PC-9 (cell line): ENCODE measurements around the gene CEP350.

ENCODE experiments used
- CTCF ChIP-seq: fragments of 200-600 bp; sonication (generic); conservative IDR thresholded peaks from 2 replicates; pipeline ENCODE4 v1.6.1; 2017; ENCODE audit warnings: mixed run types, antibody characterized with exemption, mild to moderate bottlenecking, moderate library complexity
- EZH2 ChIP-seq: fragments of 200-600 bp; sonication (generic); IDR thresholded peaks from 2 replicates; pipeline ENCODE4 v1.8.0; 2017; ENCODE audit warnings: antibody characterized with exemption, low read depth

DNA sequence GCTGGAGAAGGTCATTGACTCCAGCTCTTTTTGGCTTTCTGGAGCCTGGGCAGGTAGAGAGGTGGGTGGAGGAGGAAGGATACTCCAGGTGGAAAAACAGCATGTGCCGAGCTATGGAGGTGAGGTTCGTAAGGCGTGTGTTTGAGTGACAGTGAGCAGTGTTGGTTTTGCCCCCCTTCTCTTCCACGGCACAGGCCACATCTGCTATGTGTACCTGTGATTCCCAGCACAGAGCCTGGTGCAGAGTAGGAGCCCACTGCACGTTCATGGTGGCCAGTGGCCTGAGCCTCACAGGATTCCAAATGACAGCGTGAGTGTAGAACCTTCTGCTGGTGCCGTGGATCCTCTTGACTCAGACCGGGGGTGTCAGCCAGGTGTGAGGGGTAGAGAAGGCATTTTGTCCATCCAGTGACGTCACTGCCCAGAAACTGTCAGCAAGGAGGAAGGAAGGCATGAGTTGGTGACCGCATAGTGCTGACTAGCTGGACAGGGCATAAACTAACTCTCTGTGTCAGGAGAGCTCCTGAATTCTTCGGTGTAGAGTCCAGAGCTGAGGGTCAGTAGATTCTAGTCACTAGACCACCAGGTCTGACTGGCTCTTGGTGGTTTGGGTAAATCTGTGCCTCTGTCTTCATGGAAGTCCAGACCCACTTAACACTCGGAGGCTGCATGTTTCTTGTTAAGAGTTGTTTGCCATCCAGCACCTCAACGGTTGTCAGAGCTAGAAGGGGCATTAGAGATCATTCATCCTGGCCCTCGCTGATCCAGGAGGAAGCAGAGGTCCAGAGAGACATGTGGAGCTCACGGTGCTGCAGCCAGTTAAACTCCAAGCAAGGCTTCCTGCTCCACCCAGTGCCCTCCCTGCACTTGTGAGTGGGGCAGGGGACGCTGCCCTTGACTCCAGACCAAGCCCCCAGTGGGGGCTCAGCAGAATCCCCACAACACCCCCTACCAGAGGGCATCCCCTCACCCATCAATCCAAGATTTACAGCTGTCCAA, 203.8 kb downstream of the CEP350 start:
- TF ChIP-seq CTCF (no peak), EZH2 (no peak)
